Measurements from ENCODE around the gene GAL3ST3.

DNA sequence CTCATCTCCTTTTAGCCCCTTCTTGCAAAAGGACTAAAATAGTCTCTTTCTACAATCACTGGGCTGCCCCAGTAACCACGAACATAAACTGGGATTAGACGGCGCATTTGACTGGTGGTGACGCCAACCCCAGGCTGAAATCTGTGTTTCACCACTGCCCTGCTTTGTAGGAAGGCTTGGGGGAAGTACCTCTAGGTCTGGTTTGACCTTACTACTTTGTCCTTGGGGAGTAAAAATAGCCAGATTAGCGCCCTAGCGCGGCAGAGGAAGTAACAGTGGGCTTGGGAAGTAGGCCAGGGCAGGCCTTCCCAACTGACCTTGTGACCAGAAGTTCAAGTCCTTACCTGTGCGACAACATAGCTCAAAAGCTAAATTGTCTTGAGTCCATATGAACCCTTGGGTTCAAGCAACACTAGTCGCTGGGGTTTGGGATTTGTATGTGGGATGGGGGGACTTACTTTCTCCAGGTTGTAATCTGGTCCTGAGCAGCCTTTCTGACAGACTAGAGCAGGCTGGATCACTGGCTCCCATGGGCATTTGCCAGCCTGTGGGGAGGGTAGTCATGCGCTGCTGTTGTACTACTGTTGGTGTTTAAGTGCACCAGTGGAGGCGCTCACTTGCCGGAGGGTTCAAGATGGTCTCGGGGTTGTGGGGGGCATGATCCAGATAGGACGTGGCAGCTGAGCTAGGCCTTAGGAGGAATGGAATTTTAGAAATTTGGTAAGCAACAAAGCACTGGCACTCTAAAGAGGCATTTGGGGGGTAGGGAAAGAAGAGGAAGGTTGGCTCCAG lies 20.2 kb upstream of the GAL3ST3 start:
- TF ChIP-seq CTCF (IDR thresholded peaks at IDR 0.05), result peak in 1 of 12 donors; percentile 9
- TF ChIP-seq POLR2A (IDR thresholded peaks at IDR 0.05), result no peak

All from heart left ventricle (tissue), 13 donors.